ENCODE data around the gene PDHA1. TPM values are rescaled to one million over a fixed set of nuclear protein-coding genes. Genes with fewer than 3 reads are reported as not detected.
A peak's percentile ranks its signal among the peaks of the same experiment; 100 is the strongest.

Gene PDHA1
- total RNA-seq, result 92.4 TPM

- peak; percentile 83 for DNase-seq
These were observed at the start of gene PDHA1 for GRCh38 chrX:19343535-19344408. TSS of gene PDHA1 (plus strand) at chrX:19343927. CDS start at chrX:19344038, 111 bp downstream.

- peak; percentile 84 for DNase-seq
These were observed 40.4 kb upstream of the PDHA1 start for GRCh38 chrX:19303256-19303880.

- no peak for DNase-seq
These were observed 17.2 kb upstream of the PDHA1 start for GRCh38 chrX:19326567-19326966.

GRCh38 chrX:19331831-19332230 is 11.9 kb upstream of the PDHA1 start:
- DNase-seq, result no peak

- peak; percentile 26 for DNase-seq
These were observed 10.7 kb upstream of the PDHA1 start for GRCh38 chrX:19332983-19333382.

GRCh38 chrX:19334945-19335626 is 8.6 kb upstream of the PDHA1 start:
- DNase-seq, result no peak

- DNase-seq, result no peak
These were observed 1.3 kb upstream of the PDHA1 start for GRCh38 chrX:19342331-19342906.

- no peak for DNase-seq
These were observed 617 bp upstream of the PDHA1 start for GRCh38 chrX:19343085-19343534.

- DNase-seq, result no peak
These were observed 934 bp downstream of the PDHA1 start for GRCh38 chrX:19344661-19345060.

- DNase-seq, result no peak
These were observed 4.2 kb downstream of the PDHA1 start for GRCh38 chrX:19347916-19348315.

- DNase-seq, result no peak
These were observed 5.5 kb downstream of the PDHA1 start for GRCh38 chrX:19349264-19349663.

- DNase-seq, result no peak
These were observed 7.2 kb downstream of the PDHA1 start for GRCh38 chrX:19350941-19351384.

GRCh38 chrX:19354625-19355024 is 10.9 kb downstream of the PDHA1 start:
- DNase-seq, result no peak

GRCh38 chrX:19358521-19358920 is 14.8 kb downstream of the PDHA1 start:
- DNase-seq, result no peak

GRCh38 chrX:19360903-19361302 is 17.2 kb downstream of the PDHA1 start:
- no peak for DNase-seq

GRCh38 chrX:19361701-19362100 is 18.0 kb downstream of the PDHA1 start:
- DNase-seq, result no peak

- no peak for DNase-seq
These were observed 24.8 kb downstream of the PDHA1 start for GRCh38 chrX:19368576-19368975.

- no peak for DNase-seq
These were observed 26.3 kb downstream of the PDHA1 start for GRCh38 chrX:19370061-19370460.

GRCh38 chrX:19372170-19372546 is 28.4 kb downstream of the PDHA1 start:
- peak; percentile 20 for DNase-seq

GRCh38 chrX:19372547-19373331 is 29.0 kb downstream of the PDHA1 start:
- no peak for DNase-seq

- no peak for DNase-seq
These were observed 29.7 kb downstream of the PDHA1 start for GRCh38 chrX:19373351-19373891.

- no peak for DNase-seq
These were observed 31.8 kb downstream of the PDHA1 start for GRCh38 chrX:19375546-19375945.

All from skin of body (tissue), 2 donors.